Activated CD4-positive, CD25-positive, alpha-beta regulatory T cell treated with anti-CD3 and anti-CD28 coated beads, Interleukin-2, amount 50 U/mL, for 16 hours (primary cell): ENCODE measurements around the gene PPP1R2B.

Experiments
- DNase-seq: peaks from one replicate; pipeline ENCODE4 v3.0.0-alpha.2; 2020; ENCODE audit warnings: low read depth, low spot score

Gene PPP1R2B

GRCh38 chr5:156879665-156880285 lies 29.7 kb downstream of the PPP1R2B start:
- no peak for DNase-seq

GRCh38 chr5:156883316-156883875 lies 33.3 kb downstream of the PPP1R2B start:
- DNase-seq: no peak

DNA sequence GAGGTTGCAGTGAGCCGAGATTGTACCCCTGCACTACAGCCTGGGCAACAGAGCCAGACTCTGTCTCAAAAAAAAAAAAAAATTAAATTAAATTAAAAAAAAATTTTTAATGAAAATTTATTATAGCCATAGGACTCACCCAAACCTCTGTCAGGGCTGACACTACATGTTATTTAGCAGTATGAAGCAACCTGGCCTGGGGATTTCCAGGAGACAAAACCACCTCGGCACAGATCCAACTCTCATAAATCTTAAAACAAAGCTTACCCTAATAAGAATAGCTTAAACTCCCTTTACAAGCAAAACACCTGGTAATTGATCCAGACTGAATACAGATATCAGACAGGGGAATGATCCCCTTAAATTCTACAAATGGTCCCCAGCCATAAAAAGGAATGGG lies 38.4 kb downstream of the PPP1R2B start:
- no peak for DNase-seq

DNA sequence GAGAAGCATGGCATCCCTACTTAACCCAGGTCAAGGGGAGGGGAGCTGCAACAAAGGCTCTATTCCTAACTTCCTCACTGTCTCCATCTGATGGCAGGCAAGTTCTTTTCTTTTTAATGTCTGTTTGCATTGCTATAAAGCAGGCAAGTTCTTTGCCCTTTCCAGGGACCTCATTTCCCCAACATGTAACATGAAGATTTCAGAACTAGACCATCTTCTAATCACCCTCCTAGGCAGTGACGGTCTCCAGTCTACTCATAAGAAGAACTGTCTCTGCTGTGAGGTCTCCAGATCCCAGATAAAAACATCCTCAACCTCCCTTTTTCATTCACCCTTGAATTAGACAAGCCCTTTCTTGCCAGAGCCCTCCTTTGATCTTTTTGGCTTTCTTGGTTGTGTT lies 42.1 kb downstream of the PPP1R2B start:
- no peak for DNase-seq

DNA sequence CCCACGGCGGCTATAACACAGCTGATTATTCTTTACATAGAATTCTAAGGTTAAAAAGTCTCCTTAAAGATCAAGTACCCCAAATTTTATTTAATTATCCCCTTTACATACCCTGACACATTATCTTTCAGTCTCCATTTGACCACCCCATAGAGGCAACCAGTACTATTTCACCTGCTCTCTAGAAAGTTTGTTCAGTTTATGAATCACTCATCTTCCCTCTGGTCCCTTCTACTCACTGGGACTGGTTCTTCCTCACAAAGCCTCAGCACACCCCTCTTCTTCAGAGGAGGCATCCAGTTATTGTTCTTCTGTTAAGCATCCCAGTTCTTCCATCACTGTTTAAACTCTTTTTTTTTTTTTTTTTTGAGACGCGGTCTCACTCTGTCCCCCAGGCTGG lies 42.8 kb downstream of the PPP1R2B start:
- no peak for DNase-seq

DNA sequence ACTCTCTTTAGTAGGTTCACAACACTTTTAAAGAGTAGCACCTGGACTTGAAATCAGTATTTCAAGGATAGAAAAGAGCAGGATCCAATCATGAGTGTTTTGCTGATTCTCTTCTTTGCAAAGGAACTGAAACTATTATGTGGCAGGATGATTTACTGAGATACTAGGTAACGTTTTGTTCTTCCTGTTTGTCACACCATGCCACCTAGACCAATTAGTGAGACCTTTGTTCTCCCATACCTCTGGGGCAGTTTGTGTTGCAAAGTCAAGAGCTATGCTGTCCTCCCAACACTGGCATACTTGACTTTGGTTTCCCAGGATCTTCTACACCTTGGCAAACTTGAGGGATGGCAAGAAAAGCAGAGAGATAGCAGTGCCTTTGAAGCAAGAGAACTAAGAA lies 43.4 kb downstream of the PPP1R2B start:
- DNase-seq: no peak

- DNase-seq: no peak
These were observed 46.5 kb downstream of the PPP1R2B start for GRCh38 chr5:156896546-156896945.
